ENCODE measurements around the gene RAE1. TPM values are rescaled to one million over a fixed set of nuclear protein-coding genes. Genes with fewer than 3 reads are reported as not detected.
A peak's percentile ranks its signal among the peaks of the same experiment; 100 is the strongest.

RAE1 gene
- total and polyA plus RNA-seq, 2 of the 8 experiments (the other 6 are each of a cell fraction or from before 2014, with no cell fraction given), result 35.9 to 44.9 TPM

- H2AFZ ChIP-seq (ENCODE audit: low read length), result no peak overlapping the region
These were observed 59.4 kb downstream of the RAE1 start for GRCh38 chr20:57410398-57410920.

More at GRCh38 chr20:57410398-57410920, 59.4 kb downstream of the RAE1 start:
- no peak overlapping the region for H3K23ac ChIP-seq (ENCODE audit: insufficient read length)
- no peak overlapping the region for H2BK12ac ChIP-seq (ENCODE audit: low read depth, low read length)
- H3K36me3 ChIP-seq (ENCODE audit: control insufficient read depth in 2 of 4, insufficient read depth in 4 of 4, low read length in 3 of 4), result peaks cover 2 to 31% (median 13%) of the 10 kb centered on the region in 4 experiments; a peak in 6 of 8 replicates
- CTCF ChIA-PET (ENCODE audit: partially characterized antibody), result interaction anchor here (0.9 to 1.8 kb wide), 4 partner anchors 16 to 88 kb away, joined by 3 to 4 read pairs (median 4); no protein-coding TSS in a partner anchor
- no peaks in the 10 kb centered on the region for H3K27me3 ChIP-seq (replicated peaks in 1 of 4; ENCODE audit: control insufficient read depth in 3 of 4, extremely low read depth in 1 of 4, insufficient read depth in 3 of 4, low read length in 3 of 4)
- no peaks in the 10 kb centered on the region for H3K4me1 ChIP-seq (replicated peaks in 1 of 4; ENCODE audit: control insufficient read depth in 3 of 4, insufficient read depth in 4 of 4, low read length in 3 of 4)
- no peak overlapping the region for H3K27ac ChIP-seq (ENCODE audit: low read depth, low read length)
- H4K5ac ChIP-seq (ENCODE audit: insufficient read length, low read depth, low read length), result no peak overlapping the region
- no peaks in the 10 kb centered on the region for H3K9me3 ChIP-seq (ENCODE audit: insufficient read depth in 2 of 2, low read depth in 1 of 2, low read length in 1 of 2)
- no peak overlapping the region for H3K18ac ChIP-seq (ENCODE audit: extremely low read depth, low read length)
- H3K79me2 ChIP-seq (ENCODE audit: control insufficient read depth in 1 of 2, insufficient read depth in 2 of 2, low read length in 2 of 2), result no peaks in the 10 kb centered on the region; a peak in 1 of 4 replicates
- no peaks in the 10 kb centered on the region for H3K23me2 ChIP-seq (ENCODE audit: low read depth, low read length)
- POLR2A ChIA-PET (ENCODE audit: partially characterized antibody), result interaction anchor here (1.0 to 1.4 kb wide), 3 partner anchors 9 to 10 kb away, joined by 3 read pairs; no protein-coding TSS in a partner anchor
- peaks cover 8 to 23% of the 10 kb centered on the region in 2 experiments for H4K20me1 ChIP-seq (replicated peaks in 1 of 2; ENCODE audit: control insufficient read depth in 1 of 2, insufficient read depth in 2 of 2, low read length in 2 of 2)
- H3K9ac ChIP-seq (replicated peaks in 1 of 4; ENCODE audit: extremely low read depth in 1 of 4, low read depth in 3 of 4, low read length in 3 of 4), result no peak overlapping the region; a peak in 1 of 7 replicates
- peak overlapping the region; percentile 63 for H2BK5ac ChIP-seq (ENCODE audit: low read depth, low read length)
- H2AK5ac ChIP-seq (ENCODE audit: low read depth, low read length), result no peak overlapping the region; the same call in 1 of the 2 replicates
- no peak overlapping the region for H3K14ac ChIP-seq (ENCODE audit: insufficient read length)
- no peak overlapping the region for H3K56ac ChIP-seq (replicated peaks; ENCODE audit: insufficient read length, low read depth, low read length)
- DNase-seq (ENCODE audit: low read depth in 1 of 2, low spot score in 2 of 2), result no peak
- H3K4me2 ChIP-seq (ENCODE audit: insufficient read depth in 1 of 2, low read depth in 2 of 2, low read length in 2 of 2), result no peak overlapping the region
- no peak overlapping the region for H3K4me3 ChIP-seq (ENCODE audit: extremely low read depth in 1 of 4, insufficient read depth in 2 of 4, low read depth in 3 of 4, low read length in 4 of 4)
- H4K91ac ChIP-seq (replicated peaks; ENCODE audit: insufficient read length, low read length), result no peak overlapping the region
- no peak overlapping the region for H2BK120ac ChIP-seq (replicated peaks; ENCODE audit: low read depth, low read length)
- H2BK15ac ChIP-seq (ENCODE audit: low read length), result no peak overlapping the region; the same call in 1 of the 2 replicates
- no peaks in the 10 kb centered on the region for H3K79me1 ChIP-seq (ENCODE audit: low read depth, low read length)
- FAIRE-seq, result no peak
- WGBS, 2 experiments (ENCODE audit: extremely low coverage in 1 of 2, insufficient coverage in 1 of 2, insufficient read length in 1 of 2, insufficient replicate concordance in 2 of 2, low coverage in 1 of 2, low lambda C conversion rate in 2 of 2, missing lambda C conversion rate in 1 of 2), result 88% methylated on average over 15 of the region's 15 CpGs; no CpG with 5 or more reads in 1 of the 2 experiments
- TF ChIP-seq JUN (IDR thresholded peaks at IDR 0.05; ENCODE audit: low read depth, low read length), result no peak
- H3K4ac ChIP-seq (replicated peaks; ENCODE audit: insufficient read length, low read depth, low read length), result no peak overlapping the region
- H2BK20ac ChIP-seq (ENCODE audit: low read length), result no peak overlapping the region
- H4K8ac ChIP-seq (ENCODE audit: extremely low read depth, insufficient read depth, low read length), result no peak overlapping the region; the same call in 1 of the 2 replicates

Measured in H1 (cell line).